NCI-H2029 treated with DMSO at 0.1 percent for 48 hours (cell line): ENCODE data around the gene COL5A1.

Source experiments
- DNase-seq: peaks from one replicate; lab custom pipeline; 2025; lab: John Stamatoyannopoulos, UW

Gene COL5A1

DNA sequence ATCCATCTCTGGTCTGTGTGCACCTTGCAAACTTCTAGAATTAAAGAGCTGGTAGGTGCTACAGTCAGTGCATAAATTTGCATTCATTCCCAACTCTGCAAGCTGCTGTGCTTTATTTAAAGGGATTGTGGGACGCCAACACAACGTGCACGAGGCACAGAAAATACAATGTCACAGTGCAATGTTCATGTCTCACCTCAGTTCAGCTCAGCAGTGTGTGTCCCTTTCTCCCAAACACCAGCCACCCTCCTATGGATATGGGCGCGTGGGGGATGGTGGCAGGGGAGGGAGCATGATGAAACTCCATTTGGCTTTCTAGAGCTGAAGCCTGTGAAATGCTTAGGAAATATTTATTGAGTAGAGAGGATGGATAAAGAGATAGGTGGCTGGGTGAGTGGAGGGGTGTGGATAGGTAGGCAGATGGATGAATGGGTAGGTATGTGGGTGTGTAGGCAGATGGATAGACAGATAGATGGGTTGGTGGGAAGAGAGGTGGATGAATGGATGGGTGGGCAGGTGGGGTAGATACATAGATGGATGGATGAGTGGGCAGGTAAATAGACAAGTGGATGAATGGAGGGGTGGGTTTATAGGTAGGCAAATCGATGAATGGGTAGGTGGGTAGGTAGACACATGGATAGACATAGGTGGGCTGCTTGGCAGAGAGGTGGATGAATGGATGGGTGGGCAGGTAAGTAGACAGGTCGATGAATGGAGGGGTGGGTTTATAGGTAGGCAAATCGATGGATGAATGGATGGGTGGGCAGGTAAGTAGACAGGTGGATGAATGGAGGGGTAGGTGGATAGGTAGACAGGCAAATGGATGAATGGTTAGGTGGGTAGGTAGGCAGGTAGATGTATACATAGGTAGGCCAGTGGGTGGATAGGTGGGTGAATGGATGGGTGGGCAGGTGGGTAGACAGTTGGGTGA, 146.3 kb downstream of the COL5A1 start:
- no peak for DNase-seq

DNA sequence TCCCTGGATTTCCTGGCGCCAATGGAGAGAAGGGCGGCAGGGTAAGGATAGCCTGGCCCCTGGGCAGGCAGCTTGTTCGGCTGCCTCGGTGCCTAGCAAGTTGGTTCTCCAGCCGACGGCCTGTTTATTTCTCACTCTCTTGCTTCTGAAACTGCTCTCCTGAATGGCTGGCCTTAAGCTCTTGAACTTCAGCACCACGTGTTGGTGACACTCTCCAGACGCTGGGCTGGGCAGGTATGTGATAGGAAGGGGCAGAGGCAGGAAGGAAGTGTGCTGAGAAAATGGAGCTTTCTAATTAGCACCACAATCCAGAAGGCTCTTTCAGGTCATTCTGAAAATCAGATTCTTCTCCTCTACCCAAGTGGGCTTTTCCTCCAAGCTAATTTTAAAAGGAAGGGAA, 147.6 kb downstream of the COL5A1 start:
- no peak for DNase-seq

DNA sequence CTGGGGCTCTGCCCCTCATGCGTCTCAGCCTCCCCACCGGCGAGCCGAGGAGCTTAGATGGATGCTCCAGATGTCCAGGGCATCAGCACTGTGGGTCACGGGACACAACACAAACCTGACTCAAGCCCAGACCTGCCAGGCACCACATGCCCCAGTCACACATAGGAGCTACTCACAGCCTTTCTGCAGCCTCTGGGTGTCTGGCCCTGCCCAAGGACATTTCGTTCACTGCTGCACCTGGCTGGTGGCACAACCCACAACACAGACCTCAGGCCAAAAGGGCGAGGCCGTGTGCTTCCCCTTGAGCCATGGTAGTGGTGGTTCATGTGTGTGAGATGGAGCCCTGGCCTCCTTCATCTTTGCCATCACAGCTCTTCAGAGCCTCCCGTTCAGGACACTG, 149.4 kb downstream of the COL5A1 start:
- no peak for DNase-seq

DNA sequence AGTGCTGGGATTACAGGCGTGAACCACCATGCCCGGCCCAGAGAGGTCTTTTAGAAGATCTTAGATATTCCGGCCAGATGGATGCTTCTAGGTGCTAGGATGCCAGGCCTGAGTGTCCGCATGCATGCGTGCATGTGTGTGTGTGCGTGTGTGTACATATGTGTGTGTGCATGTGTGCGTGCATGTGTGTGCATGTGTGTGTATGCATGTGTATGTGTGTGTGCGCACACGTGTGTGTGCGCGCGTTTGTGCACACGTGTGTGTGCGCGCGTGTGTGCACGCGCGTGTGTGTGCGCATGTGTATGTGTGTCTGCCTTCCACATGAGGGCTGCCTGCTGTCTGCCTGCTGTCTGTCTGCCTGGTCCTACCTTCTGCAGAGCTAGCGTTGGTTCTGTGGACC, 151.0 kb downstream of the COL5A1 start:
- no peak for DNase-seq

DNA sequence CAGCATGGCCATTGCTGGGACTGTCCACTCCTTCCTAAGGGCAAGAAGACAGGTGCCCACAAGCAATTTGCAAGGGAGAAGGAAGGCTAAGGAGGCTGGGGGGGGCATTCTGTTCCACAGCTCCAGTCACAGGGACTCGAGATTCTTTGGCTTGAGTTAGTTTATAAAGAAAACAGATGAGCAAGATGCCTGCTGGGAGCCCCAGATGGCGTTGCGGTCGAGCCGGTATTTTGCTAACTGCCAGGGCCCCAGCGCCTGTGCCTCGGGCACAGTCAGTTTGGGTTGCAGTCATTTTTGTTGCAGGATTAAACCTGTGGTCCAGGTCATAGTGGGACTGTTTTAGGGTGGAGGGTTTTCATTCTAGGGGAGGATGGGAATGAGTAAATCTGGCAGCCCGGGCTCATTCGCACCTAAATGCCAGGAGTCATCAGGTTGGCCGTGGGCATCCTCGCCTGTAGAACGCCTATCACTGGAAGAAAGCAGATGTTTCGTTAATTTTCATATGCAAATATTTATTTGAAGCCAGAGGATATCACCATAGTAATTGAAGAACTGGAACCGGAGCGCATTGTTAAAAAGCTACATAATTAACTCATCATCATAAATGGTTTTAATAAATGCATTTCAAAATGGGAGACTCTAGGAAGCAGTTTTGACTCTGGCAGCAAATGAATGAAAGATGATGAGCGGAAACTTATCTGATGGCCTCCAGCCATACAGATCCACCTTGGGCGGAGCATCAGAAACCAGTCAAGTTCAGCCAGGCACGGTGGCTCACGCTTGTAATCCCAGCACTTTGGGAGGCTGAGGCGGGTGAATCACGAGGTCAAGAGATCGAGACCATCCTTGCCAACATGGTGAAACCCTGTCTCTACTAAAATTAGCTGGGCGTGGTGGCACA, 151.9 kb downstream of the COL5A1 start:
- DNase-seq: no peak

DNA sequence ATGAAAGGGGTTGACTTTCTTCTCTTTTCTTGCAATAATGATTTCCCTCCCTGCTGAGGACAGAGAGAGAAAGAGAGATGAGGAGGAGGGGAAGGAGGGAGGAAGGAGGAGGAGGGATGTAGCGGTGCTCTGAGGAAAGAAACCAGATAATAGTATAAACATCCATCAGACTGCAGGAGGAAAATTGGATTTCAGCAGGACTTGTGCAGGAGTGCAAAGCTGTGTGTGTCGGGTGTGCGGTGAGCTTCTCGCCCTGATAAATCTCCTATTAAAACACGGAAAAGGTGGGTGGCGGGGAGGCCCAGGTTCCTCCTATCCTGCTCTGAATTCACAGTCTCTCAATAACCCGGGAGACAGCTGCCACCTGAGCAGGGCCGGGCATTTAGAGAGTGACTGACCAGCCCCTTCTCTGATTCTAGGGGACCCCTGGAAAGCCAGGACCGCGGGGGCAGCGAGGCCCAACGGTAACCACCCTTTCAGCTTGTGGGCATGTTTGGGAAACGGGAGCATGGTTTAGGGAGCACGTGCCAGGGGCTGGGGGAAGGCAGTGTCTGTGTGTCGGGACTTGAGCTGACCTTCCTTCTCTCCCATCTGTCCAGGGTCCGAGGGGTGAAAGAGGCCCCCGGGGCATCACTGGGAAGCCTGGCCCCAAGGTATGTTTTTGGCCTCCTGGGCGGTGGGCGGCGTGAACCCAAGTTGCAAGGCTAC, 153.2 kb downstream of the COL5A1 start:
- DNase-seq: no peak

DNA sequence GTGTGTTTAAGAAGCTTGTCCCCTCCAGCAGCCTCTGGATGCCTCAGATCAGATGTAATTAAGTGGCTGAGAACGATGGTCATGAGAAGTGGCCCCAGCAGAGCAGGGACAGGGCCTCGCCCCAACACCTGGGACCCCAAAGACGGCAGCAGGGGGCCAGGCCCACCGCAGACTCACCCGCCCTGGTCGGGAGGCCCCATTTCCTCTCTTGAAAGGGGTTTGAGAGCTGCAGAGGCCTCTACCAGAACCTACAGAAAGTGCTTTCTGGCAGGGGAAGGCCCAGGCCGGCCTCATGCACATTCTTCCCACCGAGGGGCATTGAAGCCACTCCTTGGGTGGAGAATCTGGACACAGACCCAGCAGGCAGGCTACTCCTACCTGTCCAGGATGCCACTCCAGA, 153.8 kb downstream of the COL5A1 start:
- DNase-seq: no peak

DNA sequence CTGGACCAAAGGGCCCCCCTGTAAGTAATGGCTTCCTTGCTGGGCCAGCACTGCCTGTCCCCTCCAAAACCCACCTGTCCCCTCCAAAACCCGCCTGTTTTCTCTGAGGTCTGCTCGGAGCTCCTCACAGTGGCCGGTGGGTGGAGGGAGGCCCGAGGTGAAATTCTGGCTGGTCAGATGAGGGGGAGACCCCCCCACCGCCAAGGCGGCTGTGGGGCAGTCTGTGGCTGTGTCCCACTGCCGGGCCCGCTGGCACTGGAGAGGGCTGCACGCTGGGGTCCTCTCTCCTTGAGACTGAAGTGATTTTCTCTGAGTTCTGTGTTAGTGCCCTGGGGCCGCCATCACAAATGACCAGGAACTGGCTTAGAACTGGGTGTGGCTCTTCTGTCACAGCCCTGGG, 155.3 kb downstream of the COL5A1 start:
- DNase-seq: no peak

DNA sequence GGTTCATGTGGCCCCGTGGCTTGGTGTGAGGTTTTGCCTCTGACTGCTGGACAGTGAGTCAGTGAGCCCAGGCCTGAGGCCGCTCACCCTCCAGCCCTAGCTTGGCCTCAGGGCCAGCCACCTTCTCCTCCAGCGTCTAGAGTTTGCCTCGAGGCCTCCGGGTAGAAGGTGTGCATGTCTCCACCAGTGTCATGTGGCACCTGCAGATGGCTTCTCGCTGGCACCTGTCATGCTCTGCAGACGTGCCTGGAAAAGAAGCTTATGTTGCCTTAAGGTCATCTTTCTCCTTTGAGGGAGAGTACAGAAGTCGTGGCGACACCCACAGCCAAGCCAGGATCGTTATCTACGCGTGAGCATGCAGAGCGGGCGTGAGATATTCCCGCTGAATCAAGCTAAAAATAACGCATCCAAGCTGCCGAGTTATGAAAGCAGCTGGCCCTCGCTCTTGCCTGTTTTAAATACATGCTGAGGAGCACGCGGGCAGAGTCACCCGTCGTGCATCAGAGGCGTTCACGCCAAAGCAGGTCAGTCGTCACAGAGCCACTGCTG, 159.3 kb downstream of the COL5A1 start:
- no peak for DNase-seq

DNA sequence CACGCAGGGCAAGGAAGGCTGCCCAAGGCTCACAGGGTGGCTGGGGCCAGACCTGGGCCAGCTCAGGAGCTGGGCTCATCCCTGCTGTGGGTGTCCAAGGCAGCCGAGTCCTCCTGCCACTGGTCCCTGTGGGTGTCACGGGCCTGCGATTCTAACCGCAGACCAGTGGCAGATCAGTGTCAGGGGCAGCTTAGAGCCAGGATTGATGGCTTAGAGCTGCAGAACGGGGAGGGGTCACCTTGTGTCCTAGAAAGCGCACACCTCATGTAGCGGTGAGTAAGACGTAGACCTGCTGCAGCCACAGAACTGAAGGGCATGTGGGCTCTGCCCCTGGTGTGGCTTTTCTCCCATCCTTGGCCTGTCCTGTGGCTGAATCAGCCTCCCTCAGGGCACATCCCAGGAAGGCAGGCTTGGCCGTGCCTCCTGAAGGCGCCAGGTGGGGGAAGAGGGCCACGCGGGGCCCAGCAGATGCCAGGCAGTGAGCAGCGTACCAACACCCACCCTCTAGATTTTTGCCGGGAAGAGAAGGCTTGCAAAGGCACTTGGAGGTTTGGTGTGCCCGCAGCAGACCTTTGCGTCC, 160.7 kb downstream of the COL5A1 start:
- DNase-seq: no peak

DNA sequence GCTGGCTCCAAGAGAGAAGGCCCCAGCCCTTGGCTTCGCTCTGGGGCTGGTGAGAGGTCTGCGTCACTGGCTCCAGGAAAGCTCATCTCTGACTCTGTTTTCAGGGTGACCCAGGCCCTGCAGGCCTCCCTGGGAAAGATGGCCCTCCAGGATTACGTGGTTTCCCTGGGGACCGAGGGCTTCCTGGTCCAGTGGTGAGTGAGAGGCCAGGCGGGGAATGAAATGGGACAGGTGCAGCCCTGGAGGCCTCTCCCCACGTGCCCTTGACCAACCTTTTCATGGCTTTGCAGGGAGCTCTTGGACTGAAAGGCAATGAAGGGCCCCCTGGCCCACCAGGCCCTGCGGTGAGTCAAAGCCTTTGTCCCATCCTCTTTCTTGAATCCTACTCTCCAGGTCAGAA, 163.3 kb downstream of the COL5A1 start:
- DNase-seq: no peak

DNA sequence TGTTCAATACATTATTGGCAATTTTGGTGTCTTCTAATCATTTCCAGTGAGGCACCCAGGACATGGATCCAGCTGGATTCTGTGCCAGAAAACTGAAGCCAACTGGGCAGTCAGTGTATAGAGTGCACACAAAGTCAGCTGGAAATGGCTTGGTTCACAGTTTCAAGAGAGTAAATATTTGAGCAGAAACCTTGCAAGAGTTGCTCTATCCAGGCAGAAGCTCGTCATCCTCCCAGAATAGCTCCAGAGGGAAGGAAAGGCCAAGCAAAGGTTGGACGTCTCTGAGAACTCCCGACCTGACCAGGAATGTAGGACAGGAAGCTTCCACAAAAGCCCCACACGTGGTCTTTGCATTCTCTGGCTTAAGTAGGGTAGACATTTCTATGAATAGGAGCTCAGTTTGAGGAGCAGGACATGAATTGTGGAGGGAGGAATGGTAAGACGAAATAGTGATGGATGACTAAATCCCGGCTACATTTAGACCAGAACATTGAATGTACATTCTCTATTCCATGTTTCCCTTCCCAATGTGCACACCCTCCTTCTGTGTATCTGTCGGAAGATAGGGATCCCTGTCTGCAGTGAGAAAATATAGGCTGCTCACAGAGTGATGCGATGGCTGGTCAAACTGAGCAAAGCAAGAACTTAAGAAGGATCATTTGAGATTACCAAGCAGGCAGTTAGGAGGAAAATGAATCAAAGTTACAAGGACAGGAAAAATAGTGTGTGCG, 166.3 kb downstream of the COL5A1 start:
- no peak for DNase-seq

DNA sequence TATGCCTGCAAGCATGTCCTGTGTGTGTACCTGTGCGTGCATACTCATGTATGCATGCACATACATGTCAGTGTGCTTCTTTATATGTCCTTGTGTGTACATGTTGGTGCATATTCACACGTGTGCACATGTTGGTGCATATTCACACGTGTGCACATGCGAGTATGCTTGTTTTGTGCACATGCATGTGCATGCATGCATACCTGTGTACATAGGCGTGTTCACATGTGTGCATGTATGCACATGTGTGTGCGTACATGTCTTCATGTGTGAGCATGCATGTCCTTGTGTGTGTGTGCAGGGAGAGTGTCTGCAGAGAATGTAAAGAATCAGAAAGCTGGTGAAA, 166.8 kb downstream of the COL5A1 start:
- no peak for DNase-seq

DNA sequence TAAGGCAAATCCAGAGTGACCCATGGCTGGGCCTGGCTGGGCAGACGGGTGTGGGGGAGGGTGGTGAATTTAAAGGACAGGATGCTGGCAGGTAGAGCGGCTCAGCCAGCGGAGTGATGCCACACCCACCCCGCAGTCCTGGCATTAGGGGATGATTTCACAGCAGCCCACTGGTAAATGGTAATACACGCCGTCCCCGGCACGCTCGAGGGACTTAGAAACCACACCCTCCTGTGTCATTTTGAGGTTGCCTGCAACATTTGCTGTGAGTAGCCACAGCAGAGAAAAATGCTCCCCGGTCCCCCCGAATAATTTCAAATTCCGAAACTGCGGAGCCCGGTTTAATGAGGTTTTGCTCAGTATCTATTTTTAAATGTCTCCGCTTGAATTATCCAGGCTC, 167.7 kb downstream of the COL5A1 start:
- no peak for DNase-seq

DNA sequence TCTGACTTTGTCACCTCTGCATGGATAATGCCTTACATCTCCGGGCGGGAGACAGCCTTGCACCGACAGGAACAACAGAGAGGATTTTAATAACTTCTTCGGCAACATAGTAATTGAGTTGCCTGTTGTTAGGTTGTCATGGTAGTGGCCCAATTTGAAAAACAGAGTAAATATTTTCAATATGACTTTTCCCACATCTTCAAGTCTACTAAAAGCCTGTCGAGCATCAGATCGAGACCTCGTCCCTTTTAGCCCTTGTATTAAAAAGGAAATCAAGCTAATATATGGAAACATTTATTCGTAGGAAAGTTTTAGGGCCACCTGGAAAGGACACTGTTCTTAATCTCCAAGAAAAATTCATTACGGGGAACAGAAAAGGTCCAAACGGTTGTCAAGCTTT, 168.2 kb downstream of the COL5A1 start:
- DNase-seq: no peak

DNA sequence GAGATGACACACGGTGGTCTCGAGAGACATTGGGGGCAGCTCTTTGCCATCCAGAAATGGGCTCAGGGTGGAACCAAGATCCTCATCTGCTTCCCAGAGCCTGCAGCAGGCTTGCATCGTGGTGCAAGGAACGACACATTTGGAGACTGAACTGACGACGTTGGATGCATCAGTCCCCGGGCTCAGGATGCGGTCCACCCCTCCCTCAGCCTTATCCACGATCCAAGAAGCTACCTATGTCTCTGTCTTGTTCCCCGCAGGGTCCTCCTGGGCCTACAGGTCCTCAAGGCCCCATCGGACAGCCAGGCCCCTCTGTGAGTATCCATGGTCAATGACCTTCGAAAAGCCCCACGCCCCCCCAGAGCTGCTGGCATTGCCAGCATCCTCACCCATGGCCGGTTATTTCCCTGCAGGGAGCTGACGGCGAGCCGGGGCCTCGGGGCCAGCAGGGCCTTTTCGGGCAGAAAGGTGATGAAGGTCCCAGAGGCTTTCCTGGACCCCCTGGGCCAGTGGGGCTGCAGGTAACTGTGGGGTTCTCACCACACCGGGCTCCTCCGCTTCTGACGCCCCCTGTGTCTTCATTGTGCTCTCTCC, 169.6 kb downstream of the COL5A1 start:
- DNase-seq: no peak

DNA sequence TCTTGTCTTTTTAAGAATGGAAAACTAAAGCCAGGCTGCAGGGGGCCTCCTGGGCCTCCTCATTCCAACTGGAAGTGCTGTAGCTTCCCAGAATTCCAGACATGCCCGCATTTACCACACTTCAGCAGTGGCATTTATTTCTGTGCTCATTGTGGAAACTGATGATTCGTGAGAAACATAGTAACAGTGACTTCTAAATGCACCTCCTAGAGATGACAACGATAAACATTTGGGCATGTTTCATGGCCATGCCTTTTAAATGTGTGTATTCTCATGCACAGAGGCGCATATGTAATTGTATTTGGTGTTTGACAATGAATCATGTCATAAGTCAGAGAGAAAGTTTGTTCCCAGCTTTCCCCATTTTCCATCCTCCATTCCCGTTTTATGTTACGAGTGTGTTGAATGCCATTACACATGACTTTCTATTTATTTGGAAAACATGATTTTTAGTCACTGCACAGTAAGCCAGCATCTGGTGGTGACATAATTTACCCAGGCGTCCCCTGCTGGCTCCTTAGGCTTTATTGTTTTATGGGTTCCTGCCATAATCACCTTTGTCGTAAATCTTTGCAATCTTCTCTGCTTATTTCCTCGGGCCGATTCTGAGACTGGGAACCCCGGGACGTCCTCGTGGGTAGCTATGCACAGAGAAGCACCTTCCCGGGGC, 170.2 kb downstream of the COL5A1 start:
- DNase-seq: no peak

DNA sequence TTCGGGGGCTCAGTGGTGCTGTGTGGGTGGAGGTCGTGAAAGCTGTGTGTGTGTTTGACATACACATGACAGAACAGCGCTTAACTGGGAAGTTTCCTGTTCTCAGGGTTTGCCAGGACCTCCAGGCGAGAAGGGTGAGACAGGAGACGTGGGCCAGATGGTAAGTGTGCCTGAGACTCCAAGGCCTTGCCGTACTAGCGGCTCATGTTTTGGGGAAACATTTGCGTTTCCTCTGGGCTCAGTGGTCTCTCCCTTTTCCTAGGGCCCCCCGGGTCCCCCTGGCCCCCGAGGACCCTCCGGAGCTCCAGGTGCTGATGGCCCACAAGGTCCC, 170.7 kb downstream of the COL5A1 start:
- no peak for DNase-seq

DNA sequence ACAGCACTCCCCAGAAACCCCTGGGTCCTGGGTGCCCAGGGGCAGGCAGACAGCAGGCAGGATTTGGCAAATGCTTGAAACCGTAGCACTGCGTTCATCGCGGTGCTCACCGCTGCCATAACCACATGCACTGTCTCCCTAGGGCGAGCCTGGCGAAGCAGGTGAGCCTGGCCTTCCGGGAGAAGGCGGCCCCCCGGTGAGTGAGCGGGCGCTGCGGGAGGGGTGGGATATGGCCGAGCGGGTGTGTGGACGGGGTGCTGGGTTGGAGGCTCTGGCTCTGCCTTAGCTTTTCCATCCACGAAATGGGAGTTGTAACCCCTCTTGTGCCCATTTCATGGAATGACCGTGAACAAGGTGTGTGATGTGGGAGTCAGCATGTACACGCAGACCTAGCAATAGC, 172.2 kb downstream of the COL5A1 start:
- DNase-seq: no peak

DNA sequence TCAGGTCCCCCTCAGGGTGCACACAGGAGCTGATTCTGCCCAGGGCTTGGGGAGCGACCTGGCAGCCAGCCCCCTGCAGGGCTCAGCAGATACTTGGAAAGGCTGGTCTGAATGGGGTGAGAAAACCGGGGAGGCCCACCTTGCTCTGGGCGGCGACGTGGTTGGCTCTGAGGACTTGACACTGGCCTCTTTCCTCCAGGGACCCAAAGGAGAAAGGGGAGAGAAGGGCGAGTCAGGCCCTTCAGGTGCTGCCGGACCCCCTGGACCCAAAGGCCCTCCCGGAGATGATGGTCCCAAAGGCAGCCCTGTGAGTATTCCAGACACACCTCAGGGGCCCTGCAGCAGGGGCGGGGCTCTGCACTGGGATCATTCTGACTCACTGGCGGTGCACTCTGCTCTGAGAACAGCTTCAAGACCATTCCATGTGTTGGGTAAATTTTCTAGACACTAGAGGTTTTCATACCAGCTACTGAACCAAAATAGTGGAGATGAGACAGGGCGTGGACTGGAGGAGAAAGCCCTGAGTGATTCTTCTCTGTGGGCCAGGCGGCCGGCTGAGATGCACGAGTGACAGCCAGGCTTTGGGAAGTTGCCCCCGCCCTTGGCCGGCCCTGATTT, 173.1 kb downstream of the COL5A1 start:
- no peak for DNase-seq
